T-cell (primary cell): Measurements from ENCODE around the gene MGAT5. TPM values are rescaled to one million over a fixed set of nuclear protein-coding genes. Genes with fewer than 3 reads are reported as not detected.

ENCODE experiments used
- ATAC-seq, 4 experiments: fragments of 200-7000 bp in 3 of 4; fragments of 150-1000 bp in 1 of 4; cut with Tn5 transposase; replicated peaks in 1 of 4; 1 replicate in 3 of 4; 2 replicates in 1 of 4; pipeline ENCODE4 v1.10.0; 2021; ENCODE audit warnings: moderate library complexity in 3 of 4, mild to moderate bottlenecking in 2 of 4, moderate number of reproducible peaks in 1 of 4
- CTCF ChIA-PET, 2 donors: fragments of 300-600 bp; sonication (Branson Sonifier 250); formaldehyde crosslinking; loops; one replicate each; lab custom pipeline; 2022; ENCODE audit warnings: antibody characterized with exemption in 2 of 2; lab: Charles Lee
- POLR2A ChIA-PET, 2 donors: fragments of 300-600 bp; sonication (Branson Sonifier 250); formaldehyde crosslinking; loops; one replicate each; lab custom pipeline; 2022; ENCODE audit warnings: antibody characterized with exemption in 2 of 2; lab: Charles Lee
- DNase-seq, 35 experiments: peaks; one replicate each; pipeline versions ENCODE4 v3.0.0 to v3.0.0-alpha.2; 2013 to 2023
- H3K27ac ChIP-seq: one replicate; pipeline ENCODE4 v1.5.1; 2013; ENCODE audit warnings: low read length
- H3K27me3 ChIP-seq, 2 experiments: replicated peaks in 1 of 2; 1 replicate in 1 of 2; 2 replicates in 1 of 2; pipeline versions ENCODE4 v1.6.1 to v1.7.0; 2013; ENCODE audit warnings: low read length in 1 of 2, mixed read lengths in 1 of 2; ENCODE audit not compliant: control insufficient read depth in 2 of 2, insufficient read depth in 2 of 2; ENCODE audit errors: extremely low read depth in 1 of 2
- H3K36me3 ChIP-seq, 2 donors: 1 replicate in 1 of 2; 2 replicates in 1 of 2; pipeline versions ENCODE4 v1.6.1 to v1.7.0; 2013; ENCODE audit warnings: low read length in 1 of 2; ENCODE audit not compliant: control insufficient read depth in 2 of 2, insufficient read depth in 1 of 2; ENCODE audit errors: extremely low read depth in 1 of 2
- H3K4me1 ChIP-seq, 2 experiments: 1 replicate in 1 of 2; 2 replicates in 1 of 2; pipeline versions ENCODE4 v1.6.1 to v1.7.0; 2013; ENCODE audit warnings: low read length in 2 of 2, mixed read lengths in 1 of 2; ENCODE audit not compliant: insufficient read depth in 2 of 2, control insufficient read depth in 1 of 2; ENCODE audit errors: extremely low read depth in 1 of 2
- H3K4me3 ChIP-seq, 2 donors: 1 replicate in 1 of 2; 2 replicates in 1 of 2; pipeline versions ENCODE4 v1.5.1 to v1.7.0; 2013; ENCODE audit warnings: mild to moderate bottlenecking in 2 of 2, low read length in 1 of 2, moderate library complexity in 1 of 2; ENCODE audit not compliant: control insufficient read depth in 1 of 2; ENCODE audit errors: extremely low read depth in 1 of 2
- H3K9me3 ChIP-seq: 2 replicates; pipeline ENCODE4 v1.7.0; 2013
- H3K27ac Mint-ChIP-seq, 2 donors: one replicate each; pipeline ENCODE4 v1.8.0; 2020 to 2021; ENCODE audit warnings: mild to moderate bottlenecking in 2 of 2, mixed read lengths in 2 of 2
- H3K27me3 Mint-ChIP-seq, 2 donors: one replicate each; pipeline ENCODE4 v1.8.0; 2021 to 2022; ENCODE audit warnings: mixed read lengths in 2 of 2
- H3K36me3 Mint-ChIP-seq: one replicate; pipeline ENCODE4 v1.8.0; 2021; ENCODE audit warnings: mixed read lengths
- H3K4me1 Mint-ChIP-seq, 3 donors: one replicate each; pipeline ENCODE4 v1.8.0; 2020 to 2022; ENCODE audit warnings: mixed read lengths in 3 of 3, mild to moderate bottlenecking in 1 of 3
- H3K4me3 Mint-ChIP-seq, 3 donors: one replicate each; pipeline ENCODE4 v1.8.0; 2020 to 2022; ENCODE audit warnings: mild to moderate bottlenecking in 3 of 3, mixed read lengths in 3 of 3, moderate library complexity in 3 of 3
- H3K9me3 Mint-ChIP-seq, 3 donors: one replicate each; pipeline ENCODE4 v1.8.0; 2020 to 2022; ENCODE audit warnings: mixed read lengths in 3 of 3
- WGBS: methylation state at CpG from one replicate; pipeline ENCODE4 v1.1.5; 2013; ENCODE audit warnings: missing lambda C conversion rate; ENCODE audit not compliant: insufficient coverage; 5-methylcytosine and 5-hydroxymethylcytosine counted together
- total RNA-seq, 35 experiments: library from RNA in 6 of 35; stranded (reverse) in 6 of 35; fragments of 120-200 nt in 1 of 35; gene quantifications; one replicate each; pipeline versions ENCODE4 v1.2.1 to v1.2.4 and lab custom pipeline; 2013 to 2026

Gene MGAT5
- total RNA-seq, 5 donors from 2014 or later (not counting 1 experiment from before 2014, with no cell fraction given), result 61.1 to 94.9 (median 81.8) TPM

DNA sequence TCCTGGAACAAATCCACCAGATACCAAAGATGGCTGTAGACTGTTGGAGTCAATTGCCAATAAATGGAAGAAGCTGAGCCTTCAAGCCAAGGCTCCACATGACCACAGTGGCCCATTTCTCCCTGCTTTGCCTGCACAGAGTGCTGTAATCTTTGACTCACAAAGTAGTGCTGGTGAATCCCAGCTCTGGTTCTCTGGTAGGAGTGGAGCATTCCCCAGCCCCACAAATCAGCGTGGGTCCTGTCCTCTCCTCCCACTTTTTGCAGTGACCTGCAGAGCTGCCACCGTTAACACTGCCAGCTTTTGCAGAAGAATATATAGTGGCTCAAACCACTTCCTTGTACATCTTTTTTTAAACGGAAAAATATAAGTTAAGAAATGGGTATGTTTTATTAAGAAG is 93.9 kb downstream of the MGAT5 start:
- no peaks in the 10 kb centered on the region for H3K27me3 Mint-ChIP-seq
- H3K9me3 Mint-ChIP-seq, result no peaks in the 10 kb centered on the region
- DNase-seq, result no peak
- peaks cover 0 to 39% of the 10 kb centered on the region in 2 donors for H3K36me3 ChIP-seq
- no peak overlapping the region for H3K27ac ChIP-seq
- peaks cover 3 to 6% of the 10 kb centered on the region in 2 experiments for H3K4me1 ChIP-seq
- WGBS, result no CpG with 5 or more reads among the region's 3 CpGs
- no peak overlapping the region for H3K27ac Mint-ChIP-seq
- peaks cover 74% of the 10 kb centered on the region for H3K36me3 Mint-ChIP-seq
- no peak overlapping the region for H3K4me3 ChIP-seq
- no peak overlapping the region for H3K4me3 Mint-ChIP-seq
- ATAC-seq, result no peak
- H3K4me1 Mint-ChIP-seq, result peaks cover 5 to 11% (median 6%) of the 10 kb centered on the region in 3 donors
- ChIA-PET POLR2A (no interaction called here), CTCF (interaction anchor here (1.1 to 1.5 kb wide), 2 partner anchors 7 to 64 kb away, joined by 3 read pairs; no protein-coding TSS in a partner anchor)
- no peaks in the 10 kb centered on the region for H3K27me3 ChIP-seq
- no peaks in the 10 kb centered on the region for H3K9me3 ChIP-seq

DNA sequence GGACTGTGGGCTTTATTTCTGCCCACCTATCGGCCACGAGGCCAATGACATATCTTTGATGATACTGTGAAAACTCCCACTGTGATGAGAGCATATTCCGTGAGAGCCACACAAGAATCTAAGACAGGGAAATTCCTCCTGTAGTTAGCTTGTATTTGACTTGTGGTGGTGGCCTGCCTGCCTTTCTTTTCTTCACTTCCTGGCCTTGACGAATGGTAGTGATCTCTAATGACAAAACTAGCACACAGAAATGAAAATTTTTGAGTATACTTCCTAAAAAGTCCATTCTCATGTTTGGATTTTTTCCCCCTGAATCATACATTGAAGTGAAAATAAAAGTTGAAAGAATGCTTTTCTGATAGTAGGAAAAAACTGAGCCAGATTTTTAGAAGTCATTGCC is 94.4 kb downstream of the MGAT5 start:
- Histone ChIP-seq H3K27ac (no peak overlapping the region), H3K36me3 (peaks cover 0 to 40% of the 10 kb centered on the region in 2 donors), H3K4me3 (no peak overlapping the region), H3K27me3 (no peaks in the 10 kb centered on the region), H3K9me3 (no peaks in the 10 kb centered on the region), H3K4me1 (peaks cover 3 to 6% of the 10 kb centered on the region in 2 experiments)
- WGBS, result no CpG with 5 or more reads among the region's 4 CpGs
- DNase-seq (peak in 1 of 35 experiments; percentile 31), ATAC-seq (no peak)
- Mint-ChIP-seq H3K4me3 (no peak overlapping the region), H3K27ac (peak overlapping the region in 1 of 2 donors; percentile 36), H3K27me3 (no peaks in the 10 kb centered on the region), H3K4me1 (peaks cover under 1 to 8% (median 4%) of the 10 kb centered on the region in 3 donors), H3K36me3 (peaks cover 72% of the 10 kb centered on the region), H3K9me3 (no peaks in the 10 kb centered on the region)
- ChIA-PET POLR2A (interaction anchor here in 1 of 2 donors (0.6 kb wide), 1 partner anchor 216 kb away, joined by 3 read pairs; no protein-coding TSS in a partner anchor), CTCF (interaction anchor here (1.1 to 1.5 kb wide), 2 partner anchors 8 to 63 kb away, joined by 3 read pairs; no protein-coding TSS in a partner anchor)

DNA sequence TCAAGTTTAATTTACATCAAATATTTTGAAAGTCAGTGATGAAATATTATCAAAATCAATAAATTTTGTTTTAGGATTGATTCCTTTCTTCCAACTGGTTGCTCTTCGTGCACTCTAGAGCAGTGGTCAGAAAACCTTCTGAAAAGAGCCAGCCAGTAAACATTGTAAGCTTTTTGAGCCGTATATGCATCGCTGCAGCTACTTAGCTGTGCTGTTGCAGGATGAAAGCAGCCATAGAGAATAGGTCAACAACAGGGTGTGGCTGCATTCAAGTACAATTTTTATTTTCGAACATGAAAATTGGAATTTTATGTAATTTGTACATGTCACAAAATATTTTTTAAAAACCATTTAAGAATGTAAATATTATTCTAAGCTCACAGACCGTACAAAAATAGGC is 94.9 kb downstream of the MGAT5 start:
- peaks cover 0 to 8% (median 4%) of the 10 kb centered on the region in 3 donors for H3K4me1 Mint-ChIP-seq
- ChIA-PET POLR2A (interaction anchor here in 1 of 2 donors (0.6 kb wide), 1 partner anchor 216 kb away, joined by 3 read pairs; no protein-coding TSS in a partner anchor), CTCF (interaction anchor here in 1 of 2 donors (0.7 to 1.1 kb wide), 3 partner anchors 8 to 230 kb away, joined by 3 read pairs; no protein-coding TSS in a partner anchor)
- DNase-seq, result no peak
- no peak overlapping the region for H3K27ac ChIP-seq
- H3K4me3 Mint-ChIP-seq, result no peak overlapping the region
- peaks cover 72% of the 10 kb centered on the region for H3K36me3 Mint-ChIP-seq
- no peaks in the 10 kb centered on the region for H3K27me3 ChIP-seq
- no CpG with 5 or more reads among the region's 5 CpGs for WGBS
- no peak for ATAC-seq
- H3K36me3 ChIP-seq, result peaks cover 0 to 38% of the 10 kb centered on the region in 2 donors
- H3K27ac Mint-ChIP-seq, result no peak overlapping the region
- no peaks in the 10 kb centered on the region for H3K27me3 Mint-ChIP-seq
- H3K9me3 Mint-ChIP-seq, result no peaks in the 10 kb centered on the region
- H3K4me3 ChIP-seq, result no peak overlapping the region
- H3K9me3 ChIP-seq, result no peaks in the 10 kb centered on the region
- H3K4me1 ChIP-seq, result peaks cover 3 to 6% of the 10 kb centered on the region in 2 experiments

GRCh38 chr2:134351016-134351415 is 97.1 kb downstream of the MGAT5 start:
- Histone ChIP-seq H3K4me3 (no peak overlapping the region), H3K36me3 (peaks cover 3 to 43% of the 10 kb centered on the region in 2 donors), H3K4me1 (peaks cover 3 to 6% of the 10 kb centered on the region in 2 experiments), H3K9me3 (no peaks in the 10 kb centered on the region), H3K27ac (no peak overlapping the region), H3K27me3 (no peaks in the 10 kb centered on the region)
- Mint-ChIP-seq H3K27me3 (no peaks in the 10 kb centered on the region), H3K4me3 (no peak overlapping the region), H3K36me3 (peaks cover 72% of the 10 kb centered on the region), H3K4me1 (peaks cover 0 to 8% (median 4%) of the 10 kb centered on the region in 3 donors), H3K9me3 (no peaks in the 10 kb centered on the region), H3K27ac (no peak overlapping the region)
- ChIA-PET POLR2A (no interaction called here), CTCF (no interaction called here)
- ATAC-seq (no peak), DNase-seq (no peak)
- 0% methylated on average over 1 of the region's 3 CpGs for WGBS

GRCh38 chr2:134351899-134352298 is 98.0 kb downstream of the MGAT5 start:
- Histone ChIP-seq H3K9me3 (no peaks in the 10 kb centered on the region), H3K27me3 (no peaks in the 10 kb centered on the region), H3K36me3 (peaks cover 3 to 47% of the 10 kb centered on the region in 2 donors), H3K4me1 (peaks cover 3 to 6% of the 10 kb centered on the region in 2 experiments), H3K4me3 (no peak overlapping the region), H3K27ac (no peak overlapping the region)
- peaks cover 75% of the 10 kb centered on the region for H3K36me3 Mint-ChIP-seq
- H3K4me3 Mint-ChIP-seq, result no peak overlapping the region
- no peaks in the 10 kb centered on the region for H3K27me3 Mint-ChIP-seq
- H3K27ac Mint-ChIP-seq, result no peak overlapping the region
- H3K4me1 Mint-ChIP-seq, result peaks cover 0 to 5% (median 4%) of the 10 kb centered on the region in 3 donors
- WGBS, result no CpG with 5 or more reads among the region's 2 CpGs
- CTCF ChIA-PET, result no interaction called here
- POLR2A ChIA-PET, result no interaction called here
- H3K9me3 Mint-ChIP-seq, result no peaks in the 10 kb centered on the region
- no peak for DNase-seq
- ATAC-seq, result no peak

DNA sequence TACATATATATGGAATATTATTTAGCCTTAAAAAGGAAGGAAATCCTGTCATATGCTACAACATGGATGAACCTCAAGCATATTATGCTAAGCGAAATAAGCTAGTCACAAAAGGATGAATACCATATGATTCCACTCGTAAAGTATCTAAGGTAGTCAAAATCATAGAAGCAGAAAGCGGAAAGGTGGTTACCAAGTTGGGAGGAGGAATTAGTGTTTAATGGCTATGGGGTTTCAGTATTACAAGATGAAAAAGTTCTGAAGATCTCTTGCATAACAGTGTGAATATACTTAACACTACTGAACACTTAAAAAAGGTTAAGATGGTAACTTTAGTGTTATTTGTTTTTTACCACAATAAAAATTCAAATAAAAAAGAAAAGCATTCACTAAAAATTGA is 99.0 kb downstream of the MGAT5 start:
- H3K27ac ChIP-seq, result no peak overlapping the region
- no peak overlapping the region for H3K27ac Mint-ChIP-seq
- POLR2A ChIA-PET, result no interaction called here

More for the DNA sequence above, 99.0 kb downstream of the MGAT5 start:
- CTCF ChIA-PET, result interaction anchor here in 1 of 2 donors (0.6 kb wide), 1 partner anchor 28 kb away, joined by 9 read pairs; no protein-coding TSS in a partner anchor
- WGBS, result 67% methylated on average over 2 of the region's 3 CpGs
- DNase-seq, result no peak
- Histone ChIP-seq H3K4me3 (no peak overlapping the region), H3K9me3 (no peaks in the 10 kb centered on the region), H3K27me3 (no peaks in the 10 kb centered on the region), H3K4me1 (peaks cover under 1 to 3% of the 10 kb centered on the region in 2 experiments), H3K36me3 (peaks cover 3 to 47% of the 10 kb centered on the region in 2 donors)
- H3K4me3 Mint-ChIP-seq, result no peak overlapping the region
- H3K36me3 Mint-ChIP-seq, result peaks cover 76% of the 10 kb centered on the region
- no peaks in the 10 kb centered on the region for H3K9me3 Mint-ChIP-seq
- no peak for ATAC-seq
- H3K27me3 Mint-ChIP-seq, result no peaks in the 10 kb centered on the region
- peaks cover 0 to 5% (median 4%) of the 10 kb centered on the region in 3 donors for H3K4me1 Mint-ChIP-seq
